ENCODE data around the gene STX16.

Gene STX16

DNA sequence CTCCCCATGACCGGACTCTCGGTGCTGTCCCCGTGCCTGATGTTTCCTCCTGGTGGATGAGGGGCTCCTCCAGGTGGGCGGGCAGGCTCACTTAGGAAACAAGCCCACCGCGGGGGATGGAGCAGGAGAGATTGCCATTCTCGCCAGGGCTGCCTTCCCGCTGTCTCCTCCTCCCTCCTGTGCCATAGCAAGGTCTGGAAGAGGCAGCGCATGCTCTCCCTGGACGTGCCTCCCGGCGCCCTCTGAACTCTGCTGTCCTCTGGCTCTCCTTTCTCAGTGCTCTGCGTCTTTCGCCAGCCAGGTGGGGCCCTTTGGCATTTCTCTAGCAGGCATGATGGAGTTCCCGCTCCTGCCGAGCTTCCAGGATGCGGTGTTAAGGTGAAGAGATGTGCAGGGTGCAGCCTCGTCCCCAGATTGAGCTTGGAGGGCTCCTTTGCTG is 24.1 kb downstream of the STX16 start:
- TF ChIP-seq ZFX (IDR thresholded peaks at IDR 0.05), result no peak
- TF ChIP-seq CTCF (conservative IDR thresholded peaks at IDR 0.05), result no peak
- H3K27ac ChIP-seq, result no peak overlapping the region

DNA sequence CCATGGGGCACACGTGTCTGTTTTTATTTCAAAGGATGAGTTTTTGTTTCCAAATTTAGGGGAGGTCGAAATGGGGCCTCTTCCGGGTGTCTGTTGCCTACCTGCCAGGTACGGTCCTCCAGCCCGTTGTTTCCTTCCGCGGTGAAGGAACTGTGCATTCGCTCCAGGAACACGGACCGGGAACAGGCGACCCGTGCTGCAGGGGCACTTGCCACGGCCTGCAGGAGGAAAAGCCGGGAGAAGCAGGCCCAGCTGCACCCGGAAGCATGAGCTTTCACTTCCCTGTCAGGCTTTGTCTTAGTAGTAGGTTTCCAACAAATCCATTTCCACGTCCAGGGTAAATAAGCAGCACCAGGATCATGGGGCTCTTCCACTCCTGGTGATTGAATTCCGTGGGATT is 24.6 kb downstream of the STX16 start:
- no peak for TF ChIP-seq ZFX (IDR thresholded peaks at IDR 0.05)
- TF ChIP-seq CTCF (conservative IDR thresholded peaks at IDR 0.05), result no peak
- H3K27ac ChIP-seq, result no peak overlapping the region

DNA sequence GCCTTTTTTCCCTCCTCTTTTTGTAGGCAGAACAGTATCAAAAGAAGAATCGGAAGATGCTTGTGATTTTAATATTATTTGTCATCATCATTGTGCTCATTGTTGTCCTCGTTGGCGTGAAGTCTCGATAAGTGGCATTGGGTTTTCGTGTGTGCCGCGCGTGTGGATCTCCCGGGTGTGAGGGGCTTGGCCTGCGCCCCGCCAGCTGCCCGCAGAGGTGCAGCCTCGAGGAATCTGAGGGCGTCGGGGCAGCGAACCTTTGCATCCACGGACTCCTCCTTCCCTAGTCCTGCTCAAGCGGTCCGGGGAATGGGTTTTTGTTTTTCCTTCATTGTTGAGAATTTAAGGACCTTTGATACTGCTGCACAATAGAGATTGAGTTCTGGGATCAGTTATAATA is 25.1 kb downstream of the STX16 start:
- TF ChIP-seq CTCF (conservative IDR thresholded peaks at IDR 0.05), result no peak
- no peak overlapping the region for H3K27ac ChIP-seq

DNA sequence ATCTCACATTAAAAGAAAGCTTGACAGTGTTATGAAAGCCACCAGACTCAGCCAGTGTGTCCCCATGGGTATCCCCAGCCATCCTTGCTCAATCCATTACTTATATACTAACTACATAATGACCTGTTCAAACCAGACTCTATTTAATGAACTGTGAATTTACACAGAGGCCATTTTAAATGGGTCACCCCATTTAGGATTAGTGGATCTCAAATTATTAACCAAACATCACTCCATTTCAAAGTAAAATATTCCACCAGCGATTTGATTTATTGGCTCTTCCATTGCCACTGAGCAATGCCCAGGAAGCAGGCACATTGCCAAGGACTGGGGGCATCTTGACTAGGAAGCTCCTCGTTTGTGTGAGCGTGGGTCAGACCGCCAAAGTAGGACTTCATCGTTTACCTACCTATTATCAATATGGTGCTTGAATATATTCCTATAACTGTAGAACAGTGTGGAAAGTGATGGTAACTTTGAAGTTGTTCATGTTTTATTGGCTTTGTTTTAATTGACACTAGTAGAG is 26.1 kb downstream of the STX16 start:
- no peak overlapping the region for H3K27ac ChIP-seq
- no peak for TF ChIP-seq CTCF (conservative IDR thresholded peaks at IDR 0.05)
- TF ChIP-seq ZFX (IDR thresholded peaks at IDR 0.05), result no peak

GRCh38 chr20:58677808-58678207 is 26.7 kb downstream of the STX16 start:
- TF ChIP-seq ZFX (IDR thresholded peaks at IDR 0.05) (no peak), CTCF (conservative IDR thresholded peaks at IDR 0.05) (no peak)
- no peak overlapping the region for H3K27ac ChIP-seq

DNA sequence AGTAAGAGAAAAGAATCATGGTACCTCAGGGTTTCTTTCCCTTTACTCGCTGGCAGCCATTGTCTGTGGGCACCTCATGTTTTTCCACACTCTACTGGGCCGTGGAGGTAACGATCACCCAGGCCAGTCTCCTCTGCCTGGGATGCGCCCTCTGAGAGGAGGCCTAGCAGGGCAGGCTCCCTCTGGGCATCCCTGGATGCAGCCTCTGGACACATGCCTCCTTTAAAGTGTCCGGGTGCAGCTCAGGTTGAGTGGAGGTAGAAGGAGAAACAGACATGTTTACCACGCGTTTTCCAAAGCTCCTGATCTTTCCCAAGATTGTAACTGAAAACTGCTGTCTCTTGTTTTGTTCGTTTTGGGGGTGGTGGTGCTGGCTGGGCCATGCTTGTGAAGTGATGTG is 27.7 kb downstream of the STX16 start:
- TF ChIP-seq CTCF (conservative IDR thresholded peaks at IDR 0.05) (no peak), ZFX (IDR thresholded peaks at IDR 0.05) (no peak)
- H3K27ac ChIP-seq, result no peak overlapping the region

GRCh38 chr20:58682656-58683531 is 31.8 kb downstream of the STX16 start:
- no peak overlapping the region for H3K27ac ChIP-seq
- TF ChIP-seq ZFX (IDR thresholded peaks at IDR 0.05), result no peak
- no peak for TF ChIP-seq CTCF (conservative IDR thresholded peaks at IDR 0.05)
